ENCODE measurements around the gene PIPOX.

The PIPOX gene

DNA sequence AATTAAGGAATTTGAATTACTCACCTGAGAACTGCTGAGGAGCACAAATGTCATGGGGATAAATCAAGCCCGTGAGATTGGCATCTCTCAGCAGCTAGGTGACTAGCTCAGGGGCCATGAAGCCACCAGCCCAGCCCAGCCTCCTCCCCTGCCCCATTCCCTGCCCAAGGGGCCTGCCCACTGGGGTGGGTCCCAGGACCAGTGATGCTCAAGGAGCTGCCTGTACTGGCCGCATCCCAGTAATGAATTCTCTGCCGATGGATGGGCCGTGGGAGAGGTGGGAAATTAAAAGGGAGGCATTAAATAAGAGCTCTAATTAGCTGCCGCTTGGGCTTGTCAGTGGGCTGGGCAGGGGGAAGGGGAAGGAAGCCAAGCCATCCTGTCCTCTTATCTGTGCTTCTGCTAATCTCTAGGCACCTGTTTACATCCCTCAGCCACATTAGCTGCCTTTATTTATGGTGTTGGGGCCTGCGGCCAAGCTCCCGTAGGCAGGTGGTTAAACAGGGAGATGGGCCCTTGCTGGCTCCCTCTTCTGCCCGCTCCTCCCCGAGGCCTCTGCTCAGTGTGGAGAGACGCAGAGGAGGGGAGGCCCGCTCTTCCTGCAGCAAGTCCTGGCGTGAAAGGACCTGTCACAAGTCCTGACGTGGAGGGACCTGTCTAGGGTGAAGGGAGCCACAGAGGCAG, 48.8 kb downstream of the PIPOX start:
- DNase-seq (ENCODE audit: low read depth, low spot score) = no peak
- H3K27ac ChIP-seq = no peak overlapping the region

DNA sequence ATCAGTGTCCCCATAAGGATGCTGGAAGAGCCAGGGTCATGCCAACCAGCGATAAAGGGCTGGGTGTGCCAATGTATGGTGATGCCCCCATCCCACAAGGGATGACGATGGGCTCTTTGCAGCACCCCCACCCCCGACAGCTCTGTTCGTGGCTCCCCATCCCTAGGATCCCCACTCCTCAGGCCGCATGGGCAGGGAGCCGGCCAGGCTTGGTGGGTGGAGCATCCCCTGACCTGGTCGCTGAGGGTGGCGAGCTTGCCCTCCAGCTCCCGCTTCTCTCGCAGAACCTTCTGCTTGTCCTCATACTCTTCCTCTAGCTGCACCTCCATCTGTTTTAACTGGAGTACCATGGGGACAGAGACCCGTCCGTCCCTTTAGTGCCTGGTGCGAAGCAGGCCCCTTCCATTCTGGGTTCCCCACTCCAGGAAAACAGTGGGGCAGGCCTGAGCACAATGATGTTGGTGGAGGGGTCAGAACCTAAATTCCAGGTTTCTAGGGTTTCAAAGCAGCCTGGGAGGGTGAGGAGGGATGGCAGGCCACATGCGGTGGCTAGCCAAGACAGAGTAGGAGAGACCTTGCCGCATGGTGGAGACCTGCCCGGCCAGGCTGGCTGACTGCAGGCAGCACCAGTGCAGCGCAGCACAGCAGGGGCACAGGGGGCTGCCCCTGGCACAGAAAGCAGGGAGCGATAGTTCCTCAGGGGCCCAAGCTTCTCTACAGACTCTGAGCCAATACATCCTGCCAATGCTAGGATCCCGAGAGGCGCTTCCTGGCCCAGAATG, 50.3 kb downstream of the PIPOX start:
- DNase-seq (ENCODE audit: low read depth, low spot score) = no peak
- H3K27ac ChIP-seq = no peak overlapping the region

DNA sequence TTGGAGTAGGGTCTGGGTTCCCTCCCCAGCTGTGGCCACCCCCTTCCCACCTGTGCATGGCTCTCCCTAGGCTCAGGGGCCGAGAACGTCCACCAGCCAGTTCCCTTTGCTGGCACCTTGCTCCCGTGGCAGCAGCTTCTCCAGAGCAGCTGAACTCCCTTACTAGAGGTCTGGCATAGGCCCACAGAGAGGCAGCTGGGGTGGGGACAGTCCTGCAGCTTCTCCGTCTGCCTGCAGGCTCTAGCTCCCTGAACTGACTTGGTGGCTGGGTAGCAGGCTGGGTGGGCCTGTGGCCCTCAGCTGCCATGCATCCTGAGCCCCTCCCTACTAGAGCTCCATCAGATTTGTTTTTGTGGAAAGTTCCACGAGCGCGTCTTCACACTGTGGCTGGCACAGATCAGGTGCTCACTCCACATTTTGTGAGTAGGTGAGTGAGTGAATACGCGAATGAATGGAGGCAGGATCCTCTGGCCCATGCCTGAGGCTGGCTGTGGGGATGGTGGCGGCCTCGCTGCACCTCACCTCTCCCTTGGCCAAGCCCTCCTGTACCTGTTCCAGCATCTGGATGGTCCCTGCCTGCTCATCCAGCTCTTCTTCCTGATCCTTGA, 51.3 kb downstream of the PIPOX start:
- H3K27ac ChIP-seq = no peak overlapping the region
- DNase-seq (ENCODE audit: low read depth, low spot score) = no peak

DNA sequence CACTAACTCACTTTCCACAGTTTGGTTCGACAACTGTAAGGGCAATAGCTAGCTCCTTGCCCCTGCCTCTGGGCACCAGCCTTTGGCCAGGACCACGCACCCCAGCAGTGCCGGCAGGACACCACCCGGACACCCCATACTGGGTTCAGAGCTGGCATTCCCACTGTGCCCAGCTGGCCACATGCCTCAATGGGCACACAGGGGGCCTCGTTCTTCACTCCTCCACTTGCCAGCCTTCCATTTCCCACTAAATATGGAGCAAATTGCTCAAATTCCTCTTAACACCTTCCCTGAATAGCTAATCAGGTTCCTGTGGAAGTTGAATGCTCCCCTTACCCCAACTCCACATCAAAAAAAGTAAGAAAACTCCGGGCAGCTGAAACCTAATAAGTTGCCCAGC, 52.5 kb downstream of the PIPOX start:
- no peak overlapping the region for H3K27ac ChIP-seq
- no peak for DNase-seq (ENCODE audit: low read depth, low spot score)

DNA sequence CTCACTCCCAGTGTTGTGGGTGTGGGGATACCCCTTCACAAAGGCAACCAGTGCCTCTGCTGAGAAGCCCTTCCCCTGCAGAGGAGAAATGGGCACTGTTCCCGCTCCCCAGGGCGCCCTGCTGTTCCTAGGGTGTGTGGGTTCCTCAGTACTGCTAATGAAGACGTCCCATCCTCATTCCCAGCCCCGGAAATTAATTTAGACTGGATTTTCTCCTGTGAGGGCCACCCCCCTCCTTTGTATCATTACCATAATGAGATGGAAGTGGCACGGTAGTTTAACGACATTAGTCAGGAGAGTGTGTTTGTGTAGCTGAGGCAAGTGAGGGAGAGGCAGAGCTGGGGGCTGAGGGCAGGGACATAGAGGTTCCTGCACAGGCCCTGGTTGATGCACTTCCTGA, 53.2 kb downstream of the PIPOX start:
- DNase-seq (ENCODE audit: low read depth, low spot score) = no peak
- no peak overlapping the region for H3K27ac ChIP-seq

DNA sequence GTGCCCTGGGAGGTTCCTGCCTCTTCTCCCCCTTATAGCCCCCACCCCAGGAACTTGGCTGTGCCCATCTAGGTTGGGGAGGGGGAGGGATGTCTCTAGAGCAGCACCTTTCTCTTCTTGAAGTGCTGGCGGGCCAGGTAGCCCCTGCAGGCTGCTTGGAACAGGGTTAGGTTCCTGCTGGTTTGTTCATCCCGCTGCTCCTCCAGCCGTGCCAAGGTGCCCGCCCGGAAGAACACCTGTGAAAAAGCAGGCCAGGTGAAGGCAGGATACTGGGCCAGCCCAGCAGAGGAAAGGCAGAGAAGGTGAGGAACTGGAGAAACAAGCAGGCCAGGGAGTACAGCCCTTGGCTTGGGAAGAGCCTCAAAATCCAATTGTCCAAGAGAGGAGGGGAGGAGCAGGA, 56.6 kb downstream of the PIPOX start:
- DNase-seq (ENCODE audit: low read depth, low spot score) = no peak
- no peak overlapping the region for H3K27ac ChIP-seq

DNA sequence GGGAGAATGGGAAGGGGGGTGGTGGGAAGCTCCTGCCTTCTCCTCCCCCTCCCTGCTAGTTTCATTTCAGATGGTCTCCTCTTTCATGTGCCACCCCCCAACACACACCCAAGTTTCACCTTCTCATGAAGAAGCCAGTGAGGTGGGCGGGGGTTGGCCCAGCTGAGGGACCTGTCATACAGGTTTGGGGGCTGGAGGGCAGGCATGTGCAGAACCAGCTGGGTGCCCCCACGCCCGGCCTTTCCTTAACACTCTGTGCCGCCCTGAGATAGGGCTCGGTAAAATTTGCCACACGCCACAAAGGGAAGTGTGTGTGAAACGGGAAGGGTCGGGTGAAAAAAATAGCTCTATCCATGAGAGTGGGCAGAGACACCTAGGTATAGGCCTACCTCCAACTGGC, 57.4 kb downstream of the PIPOX start:
- no peak overlapping the region for H3K27ac ChIP-seq
- no peak for DNase-seq (ENCODE audit: low read depth, low spot score)

DNA sequence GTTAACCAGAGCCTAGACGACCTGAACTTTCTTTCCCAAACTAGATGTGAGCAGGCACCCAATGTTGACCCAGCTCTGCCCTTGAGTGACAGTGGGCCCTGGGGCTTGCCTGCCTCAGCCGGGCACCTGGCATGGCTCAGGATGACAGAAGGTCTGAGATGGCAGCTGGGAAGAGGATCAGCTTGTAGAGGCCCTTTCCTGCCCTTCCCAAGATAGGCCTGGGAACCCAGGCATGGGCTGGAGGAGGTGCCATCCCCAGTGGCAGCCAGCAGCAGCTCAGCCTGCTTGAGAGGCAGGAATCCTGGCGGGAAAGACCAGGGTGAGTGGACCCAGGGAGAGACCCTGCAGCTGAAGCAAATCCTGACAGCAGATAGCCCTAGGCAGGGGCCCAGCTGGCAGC, 59.1 kb downstream of the PIPOX start:
- no peak for DNase-seq (ENCODE audit: low read depth, low spot score)
- peak overlapping the region; percentile 70 for H3K27ac ChIP-seq

DNA sequence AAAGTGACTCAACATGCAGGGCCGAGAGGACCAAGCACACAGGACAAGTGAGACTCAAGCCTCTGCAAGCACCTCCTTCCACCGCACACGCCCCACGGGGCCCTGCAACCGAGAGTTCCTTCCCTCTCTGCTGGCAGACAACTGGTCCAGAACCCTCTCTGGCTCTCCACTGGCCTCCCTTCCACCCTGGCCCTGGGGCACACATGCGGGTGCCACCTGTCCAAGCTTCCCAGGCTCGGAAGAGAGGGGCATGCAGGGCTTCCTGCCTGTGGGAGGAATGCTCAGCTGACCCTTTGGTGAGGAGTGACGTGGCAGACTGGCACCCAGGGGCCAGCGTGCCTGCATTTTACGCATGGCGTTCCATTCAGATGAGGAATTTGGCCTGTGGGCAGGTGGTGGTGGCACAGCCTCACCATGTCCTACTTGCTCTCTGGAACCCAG, 59.8 kb downstream of the PIPOX start:
- H3K27ac ChIP-seq = peak overlapping the region; percentile 70

DNA sequence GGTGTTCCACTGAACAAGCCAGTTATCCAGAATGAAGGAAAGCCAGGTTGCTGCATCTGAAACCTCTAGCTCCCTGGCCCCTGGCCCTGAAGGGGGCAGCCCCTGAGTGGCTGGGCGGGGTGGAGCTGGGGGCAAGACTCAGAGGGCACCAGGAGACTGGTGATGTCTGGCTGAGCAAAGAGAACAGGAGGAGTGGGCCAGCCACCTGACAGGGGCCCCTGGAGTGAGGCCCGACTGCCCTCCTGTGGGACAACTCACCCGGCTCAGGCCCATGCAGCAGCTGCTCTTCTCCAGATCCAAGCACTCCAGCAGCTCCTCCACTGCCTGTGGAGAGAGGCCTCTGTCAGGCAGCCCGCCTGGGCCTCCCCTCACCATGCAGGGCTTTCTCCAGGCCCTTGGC, 60.4 kb downstream of the PIPOX start:
- DNase-seq (ENCODE audit: low read depth, low spot score) = no peak
- H3K27ac ChIP-seq = peak overlapping the region; percentile 70

More for the DNA sequence above, 59.8 kb downstream of the PIPOX start:
- DNase-seq (ENCODE audit: low read depth, low spot score) = no peak
